CD4-positive, alpha-beta T cell treated with Interleukin-21 for 1 hour (primary cell): ENCODE results near the gene UBL3.

Experiments used
- DNase-seq: peaks from one replicate; pipeline ENCODE4 v3.0.0-alpha.2; 2020

The UBL3 gene

DNA sequence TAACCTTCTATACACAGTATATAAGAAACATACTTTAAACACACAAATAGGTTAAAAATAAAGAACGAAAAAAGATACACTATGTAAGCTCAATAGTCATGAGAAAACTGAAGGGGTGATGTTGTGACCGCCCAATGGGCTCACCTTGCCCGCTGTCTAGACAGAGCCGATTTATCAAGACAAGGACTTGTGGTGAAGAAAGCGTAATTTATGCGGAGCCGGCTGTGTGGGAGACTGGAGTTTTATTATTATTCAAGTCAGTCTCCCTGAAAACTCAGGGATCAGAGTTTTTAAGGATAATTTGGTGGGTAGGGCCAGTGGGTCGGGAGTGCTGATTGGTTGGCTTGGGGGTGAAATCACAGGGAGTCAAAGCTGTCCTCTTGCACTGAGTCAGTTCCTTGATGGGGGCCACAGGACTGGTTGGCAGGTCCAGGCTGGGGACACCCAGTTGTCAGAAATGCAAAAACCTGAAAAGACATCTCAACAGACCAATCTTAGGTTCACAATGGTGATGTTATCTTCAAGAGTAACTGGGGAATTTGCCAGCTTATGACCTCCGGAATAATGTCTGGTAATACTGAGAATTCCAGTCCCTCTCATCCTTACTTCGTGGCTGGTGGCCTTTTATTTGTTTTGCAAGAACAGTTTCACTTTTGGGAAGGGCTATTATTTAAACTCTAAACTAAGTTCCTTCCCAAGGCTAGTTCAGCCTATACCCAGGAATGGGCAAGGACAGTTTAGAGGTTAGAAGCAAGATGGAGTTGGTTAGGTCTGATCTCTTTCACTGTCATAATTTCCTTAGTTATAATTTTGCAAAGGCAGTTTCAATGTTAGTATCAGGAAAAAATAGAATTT lies 96.6 kb downstream of the UBL3 start:
- DNase-seq: no peak

DNA sequence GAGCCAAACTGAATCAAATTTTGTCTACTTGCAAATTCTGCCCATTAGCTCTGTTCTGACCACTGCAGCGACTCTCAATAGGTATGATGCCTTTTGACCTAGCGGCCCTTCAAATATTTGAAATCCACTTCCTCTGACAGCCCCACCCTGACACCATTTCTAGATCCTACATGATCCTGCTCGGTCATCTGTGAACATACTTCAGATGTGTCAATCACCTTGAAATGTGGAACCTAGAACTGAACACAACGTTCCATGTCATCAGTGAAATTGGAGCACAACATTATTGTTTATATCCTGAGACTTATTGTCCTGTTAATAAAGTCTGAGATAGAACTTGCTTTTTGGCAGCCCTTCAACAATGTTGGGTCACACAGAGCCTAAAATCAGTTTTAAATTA lies 98.2 kb downstream of the UBL3 start:
- no peak for DNase-seq

DNA sequence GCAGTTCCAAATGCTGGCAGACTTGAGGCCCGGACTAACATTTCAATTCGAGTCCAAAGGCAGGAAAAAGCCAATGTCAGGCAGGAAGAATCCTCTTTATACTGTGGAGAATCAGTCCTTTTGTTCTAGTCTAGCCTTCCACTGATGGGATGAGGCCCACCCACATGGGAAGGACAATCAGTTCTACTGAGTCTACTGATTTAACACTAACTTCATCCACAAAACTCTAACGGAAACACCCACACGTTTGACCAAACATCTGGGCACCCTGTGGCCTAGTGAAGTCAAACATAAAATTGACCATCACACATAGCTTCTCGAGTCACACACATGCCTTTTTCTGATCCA lies 100.3 kb downstream of the UBL3 start:
- no peak for DNase-seq

DNA sequence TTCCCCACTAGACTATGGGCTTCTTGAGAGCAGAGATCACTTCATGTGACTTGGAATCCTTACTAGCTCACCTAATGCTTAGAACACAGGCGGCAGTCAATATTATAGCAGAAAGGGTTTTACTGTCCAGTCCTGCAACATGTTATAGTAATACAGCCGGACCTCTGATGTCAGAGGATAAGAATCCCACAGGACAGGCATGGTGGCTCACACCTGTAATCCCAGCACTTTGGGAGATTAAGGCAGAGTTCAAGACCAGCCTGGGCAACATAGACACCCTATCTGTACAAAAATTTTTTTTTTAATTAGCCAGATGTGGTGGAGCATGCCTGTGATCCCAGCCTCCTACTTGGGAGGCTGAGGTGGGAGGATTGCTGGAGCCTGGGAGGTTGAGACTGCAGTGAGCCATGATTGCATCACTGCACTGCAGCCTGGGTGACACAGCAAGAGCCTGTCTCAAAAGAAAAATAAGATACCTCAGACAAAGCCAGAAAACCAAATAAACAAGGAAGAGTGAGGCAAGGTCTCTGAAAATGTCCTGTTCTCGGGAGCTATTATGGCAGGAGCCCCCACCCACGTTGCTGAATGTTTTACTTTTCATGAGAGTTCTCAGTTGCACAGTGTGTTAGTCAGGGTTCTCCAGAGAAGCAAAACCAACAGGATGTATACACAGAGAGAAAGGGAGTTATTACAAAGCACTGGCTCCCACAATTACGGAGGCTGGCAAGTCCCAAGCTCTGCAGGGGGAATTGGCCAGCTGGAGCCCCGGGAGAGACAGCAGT lies 100.8 kb downstream of the UBL3 start:
- DNase-seq: no peak

DNA sequence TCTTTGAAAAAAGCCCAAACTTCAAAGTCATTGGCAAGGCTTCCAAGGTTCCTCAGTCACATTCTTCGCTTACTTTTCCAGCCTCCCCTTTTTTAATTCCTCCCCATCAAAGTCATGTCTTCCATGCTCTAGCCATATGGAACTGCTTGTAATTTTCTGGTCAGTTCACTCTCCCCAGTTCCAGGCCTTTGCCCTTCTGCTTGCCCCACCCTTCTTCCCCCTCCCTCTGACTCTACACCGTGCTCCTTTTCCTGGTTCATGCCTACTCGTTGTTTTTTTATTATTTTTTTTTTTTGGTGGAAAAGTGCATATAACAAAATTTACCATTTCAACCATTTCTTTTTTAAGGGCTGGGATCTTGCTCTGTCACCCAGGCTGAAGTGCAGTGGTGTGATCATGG lies 102.3 kb downstream of the UBL3 start:
- no peak for DNase-seq

DNA sequence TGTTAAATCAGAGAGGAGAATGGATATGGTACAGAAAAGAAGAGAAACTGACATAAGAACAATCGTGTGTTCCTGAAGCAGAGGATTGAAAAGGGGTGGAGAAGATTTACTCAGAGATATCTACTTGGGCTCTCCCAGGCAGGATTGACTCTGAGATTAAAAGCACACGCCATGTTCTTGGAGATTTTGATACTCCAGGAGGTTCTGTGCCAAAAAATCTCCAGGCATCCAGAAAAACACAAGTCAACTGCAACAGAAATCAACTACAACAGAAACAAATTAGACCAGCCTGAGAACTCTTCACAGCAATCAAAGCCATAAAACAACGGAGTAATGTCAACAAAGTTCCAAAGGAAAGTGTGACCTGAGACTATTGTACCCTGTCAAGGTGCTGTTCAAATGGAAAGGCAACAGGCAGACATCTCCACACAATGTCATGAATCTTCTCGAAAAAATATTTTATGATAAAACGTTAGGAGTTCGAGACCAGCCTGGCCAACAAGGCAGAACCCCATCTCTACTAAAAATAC lies 104.2 kb downstream of the UBL3 start:
- no peak for DNase-seq

DNA sequence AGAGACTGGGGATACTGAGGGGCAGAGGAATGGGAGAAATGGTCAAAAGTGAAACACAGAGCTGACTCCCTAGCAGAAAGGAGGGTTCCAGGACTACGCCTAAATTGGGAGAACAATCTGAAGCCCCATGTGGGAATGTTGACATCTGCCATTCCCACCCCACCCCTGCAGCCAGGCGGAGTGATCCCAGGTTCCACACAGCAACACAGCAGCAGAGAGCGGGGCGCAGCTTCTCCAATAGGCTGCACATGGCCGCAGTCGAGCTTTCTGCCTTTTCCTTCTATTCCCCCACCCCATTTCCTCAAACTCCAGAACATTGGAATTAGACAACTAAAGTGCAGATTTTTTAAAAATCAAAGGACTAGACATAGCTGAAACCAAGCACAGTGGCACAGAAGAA lies 104.7 kb downstream of the UBL3 start:
- no peak for DNase-seq

DNA sequence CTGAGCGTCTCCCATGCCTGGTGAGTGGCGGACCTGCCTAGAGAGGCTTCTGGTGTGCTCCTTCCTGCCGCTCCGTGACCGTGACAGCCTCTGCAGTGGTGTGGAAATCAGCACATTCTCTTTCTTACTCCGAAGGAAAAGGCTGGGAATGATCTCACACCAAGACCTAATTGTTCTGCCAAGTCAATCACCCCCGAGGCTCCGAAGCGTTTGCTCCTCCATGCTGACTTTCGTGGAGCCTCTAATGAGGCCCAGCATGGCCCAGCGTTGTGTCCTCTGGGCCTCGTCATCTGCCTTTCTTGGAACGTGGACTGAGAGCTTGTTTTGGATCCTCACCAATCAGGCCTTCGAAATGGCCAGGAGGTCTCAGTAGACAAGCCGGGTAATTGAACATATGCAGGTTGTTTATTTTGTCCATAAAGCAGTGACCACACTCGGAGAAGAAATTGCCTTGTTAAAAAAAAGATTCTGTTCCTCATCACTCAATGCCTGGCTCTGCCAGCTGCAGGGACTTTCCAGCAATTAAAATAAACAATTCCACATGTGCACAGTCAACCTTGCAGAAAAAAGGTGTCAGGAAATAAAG lies 107.1 kb downstream of the UBL3 start:
- DNase-seq: no peak

DNA sequence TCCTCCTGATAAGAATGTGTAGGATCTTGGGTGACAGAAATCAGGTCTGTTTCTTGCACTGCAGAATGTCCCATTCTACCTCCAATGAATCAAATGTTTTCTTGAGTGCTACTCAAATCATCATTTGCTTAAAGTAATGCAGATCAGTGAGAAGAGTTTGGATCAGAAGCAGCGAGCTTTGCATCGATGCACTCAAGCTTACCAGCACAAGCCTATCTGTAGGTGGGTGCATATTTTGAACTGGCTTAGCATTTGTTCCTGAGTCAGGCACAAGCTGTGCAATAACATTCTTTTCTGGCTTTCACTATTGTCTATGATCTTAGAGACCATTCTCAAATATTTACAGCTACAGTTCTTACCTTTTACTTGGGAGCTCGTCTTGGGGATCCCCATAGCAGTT lies 109.5 kb downstream of the UBL3 start:
- DNase-seq: no peak

DNA sequence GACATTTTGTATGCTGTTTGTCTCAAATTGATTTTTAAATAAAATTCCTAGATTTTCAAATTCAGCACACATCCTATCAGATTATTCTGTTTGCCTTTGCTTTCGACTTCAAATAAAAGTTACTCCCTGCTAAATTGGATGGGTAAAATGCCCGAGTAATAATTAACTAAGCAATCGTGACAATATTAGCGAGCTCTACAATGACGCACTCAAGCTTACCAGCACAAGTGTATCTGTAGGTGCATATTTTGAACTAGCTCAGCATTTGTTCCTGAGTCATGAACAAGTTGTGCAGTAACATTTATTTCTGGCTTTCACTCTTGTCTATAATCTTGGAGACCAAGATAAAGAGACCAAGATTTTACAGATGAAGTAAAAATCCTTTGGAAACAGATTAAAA lies 113.4 kb downstream of the UBL3 start:
- DNase-seq: no peak

DNA sequence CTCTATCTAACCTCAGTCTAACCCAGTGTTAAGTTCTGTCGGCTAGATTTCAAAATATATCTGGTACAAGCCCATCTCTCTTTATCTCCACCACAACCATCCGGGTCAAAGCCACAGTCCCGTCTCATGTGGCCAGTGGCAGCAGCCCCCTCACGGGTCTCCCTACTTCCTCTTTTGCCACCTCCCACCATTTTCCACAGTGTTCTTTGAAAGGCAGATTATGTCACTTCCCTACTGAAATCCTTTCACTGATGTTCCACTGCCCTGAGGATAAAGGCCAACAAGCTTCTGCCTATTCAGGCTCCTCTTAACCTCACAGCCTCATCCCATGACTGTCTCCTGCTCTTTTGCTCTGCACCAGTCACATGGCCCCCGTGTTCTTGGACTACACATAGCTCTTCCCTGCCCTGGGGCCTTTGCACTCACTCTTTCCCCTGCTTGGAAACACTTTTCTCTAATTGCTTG lies 117.2 kb downstream of the UBL3 start:
- DNase-seq: no peak

DNA sequence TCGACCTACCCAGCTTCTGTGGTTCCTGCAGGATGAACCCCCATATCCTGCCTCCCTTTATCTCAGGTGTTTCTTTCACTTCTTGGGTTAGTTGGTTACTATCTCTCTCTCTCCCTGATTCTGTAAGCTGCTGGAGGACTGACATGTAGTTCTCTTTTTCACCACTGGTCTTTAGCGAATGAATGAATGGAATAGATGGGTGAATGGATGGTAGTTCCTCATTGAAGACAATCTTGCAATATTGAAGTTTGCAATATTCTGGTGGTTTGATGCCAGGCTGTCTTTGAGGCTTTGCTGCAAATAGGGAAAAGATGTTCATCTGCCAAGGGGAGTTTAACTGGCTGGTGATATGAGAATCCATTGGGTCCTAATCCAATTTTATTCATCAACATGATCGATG lies 120.2 kb downstream of the UBL3 start:
- no peak for DNase-seq

DNA sequence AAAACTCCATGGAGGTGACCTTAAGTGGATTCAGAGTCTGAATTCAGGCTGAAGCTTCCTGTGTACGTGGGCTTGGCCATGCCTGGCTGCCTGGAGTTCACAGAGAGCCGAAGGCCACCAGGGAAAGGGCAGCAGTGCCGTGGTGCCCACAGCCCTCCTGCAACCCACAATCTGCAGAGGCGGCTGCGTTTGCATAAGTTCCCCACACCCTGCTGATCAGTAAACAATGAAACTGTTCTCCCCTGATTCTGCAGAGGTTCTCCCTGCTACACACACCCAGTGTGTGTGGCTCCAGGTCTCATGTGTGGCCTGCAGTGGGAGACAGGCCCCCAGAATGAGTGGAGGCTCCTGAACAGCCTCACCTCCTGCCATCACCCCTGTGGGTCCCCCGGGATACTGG lies 128.0 kb downstream of the UBL3 start:
- no peak for DNase-seq

DNA sequence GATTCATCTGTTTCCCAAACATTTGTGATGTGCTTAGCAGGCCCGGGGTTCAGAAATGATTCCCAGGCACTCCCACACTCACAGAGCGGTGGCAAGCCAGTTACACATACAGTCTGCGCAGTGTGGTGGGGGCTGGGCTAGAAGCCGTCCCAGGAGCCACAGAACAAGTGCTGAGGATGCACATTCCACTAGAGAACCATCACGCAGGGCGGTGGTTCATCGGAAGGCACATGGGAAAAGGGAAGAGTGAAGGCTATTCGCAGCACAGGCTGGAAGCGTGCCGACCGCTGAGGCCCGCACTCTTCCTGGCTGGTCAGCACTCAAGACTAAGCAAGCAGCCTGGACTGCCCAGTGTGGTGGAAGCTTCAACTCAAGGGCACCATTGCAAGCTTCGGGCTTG lies 128.7 kb downstream of the UBL3 start:
- DNase-seq: no peak

DNA sequence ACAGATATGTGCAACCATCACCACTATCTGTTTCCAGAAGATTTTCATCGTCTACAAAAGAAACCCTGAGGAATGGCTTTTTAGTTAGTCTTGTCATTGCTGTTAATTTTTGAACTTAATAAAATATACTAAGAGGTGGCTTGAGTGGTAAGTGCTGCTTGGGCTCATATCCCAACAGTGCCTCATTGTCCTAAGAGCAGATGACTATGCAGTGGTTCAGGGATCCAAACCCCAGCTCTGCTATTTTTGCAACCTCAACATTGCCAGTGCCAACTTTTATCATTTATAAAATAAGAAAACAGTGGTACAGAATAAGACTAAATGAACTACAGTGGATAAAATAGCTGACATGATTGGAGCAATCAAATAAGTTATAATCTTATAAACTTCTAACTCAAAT lies 131.7 kb downstream of the UBL3 start:
- no peak for DNase-seq

DNA sequence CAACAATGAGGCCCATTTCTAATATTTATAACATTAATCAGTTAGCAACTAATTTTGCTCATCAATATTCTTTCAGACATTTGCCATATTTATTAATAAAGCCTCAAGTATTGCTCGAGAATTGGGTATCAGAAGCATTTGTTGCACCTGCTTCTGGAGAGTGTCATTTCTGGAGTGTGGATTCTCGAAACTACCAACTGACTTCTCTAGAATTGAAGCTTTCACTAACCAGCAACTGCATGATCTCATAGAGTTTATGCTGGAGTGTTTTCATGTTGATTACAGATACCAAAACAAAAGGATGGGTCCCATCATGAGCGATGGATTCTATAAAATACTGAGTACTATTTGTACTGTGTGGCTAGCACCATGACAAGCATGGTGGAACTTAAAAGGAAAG lies 133.9 kb downstream of the UBL3 start:
- DNase-seq: no peak
